ENCODE results near the gene SAMD10.

GRCh38 chr20:63942250-63942951, 37.0 kb downstream of the SAMD10 start:
- no peak for TF ChIP-seq EZH2phosphoT487 (IDR thresholded peaks at IDR 0.05; ENCODE audit: low read length)
- TF ChIP-seq CTCF (IDR thresholded peaks at IDR 0.05; ENCODE audit: low read length), result no peak
